Adrenal gland (tissue), 5 donors: ENCODE measurements around the gene RSU1.

Source experiments
- POLR2A ChIP-seq, 2 donors: fragments of 450-650 bp; IDR thresholded peaks; one replicate each; pipeline ENCODE4 v1.6.1; 2017; ENCODE audit warnings: antibody characterized with exemption in 2 of 2, mild to moderate bottlenecking in 2 of 2, moderate library complexity in 1 of 2
- TF ChIP-seq, protein P1 (sequence below), 6 experiments: fragments of 450-650 bp in 4 of 6; fragments of 200-600 bp in 2 of 6; sonication (generic) in 1 of 6; IDR thresholded peaks; 1 replicate in 5 of 6; 2 replicates in 1 of 6; pipeline versions ENCODE4 v1.5.1 to v1.8.0; 2016 to 2021; ENCODE audit warnings: antibody characterized with exemption in 6 of 6, mild to moderate bottlenecking in 2 of 6, moderate library complexity in 1 of 6
- donor health status: DM: no; HTN: no; CAD: no.

- TF ChIP-seq, protein P1, sequence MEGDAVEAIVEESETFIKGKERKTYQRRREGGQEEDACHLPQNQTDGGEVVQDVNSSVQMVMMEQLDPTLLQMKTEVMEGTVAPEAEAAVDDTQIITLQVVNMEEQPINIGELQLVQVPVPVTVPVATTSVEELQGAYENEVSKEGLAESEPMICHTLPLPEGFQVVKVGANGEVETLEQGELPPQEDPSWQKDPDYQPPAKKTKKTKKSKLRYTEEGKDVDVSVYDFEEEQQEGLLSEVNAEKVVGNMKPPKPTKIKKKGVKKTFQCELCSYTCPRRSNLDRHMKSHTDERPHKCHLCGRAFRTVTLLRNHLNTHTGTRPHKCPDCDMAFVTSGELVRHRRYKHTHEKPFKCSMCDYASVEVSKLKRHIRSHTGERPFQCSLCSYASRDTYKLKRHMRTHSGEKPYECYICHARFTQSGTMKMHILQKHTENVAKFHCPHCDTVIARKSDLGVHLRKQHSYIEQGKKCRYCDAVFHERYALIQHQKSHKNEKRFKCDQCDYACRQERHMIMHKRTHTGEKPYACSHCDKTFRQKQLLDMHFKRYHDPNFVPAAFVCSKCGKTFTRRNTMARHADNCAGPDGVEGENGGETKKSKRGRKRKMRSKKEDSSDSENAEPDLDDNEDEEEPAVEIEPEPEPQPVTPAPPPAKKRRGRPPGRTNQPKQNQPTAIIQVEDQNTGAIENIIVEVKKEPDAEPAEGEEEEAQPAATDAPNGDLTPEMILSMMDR (IDR thresholded peaks at IDR 0.05): no peak
- TF ChIP-seq POLR2A (IDR thresholded peaks at IDR 0.05): no peak
Observed at GRCh38 chr10:16646181-16647059, 170.8 kb downstream of the RSU1 start.
